HuH-7.5 (cell line): ENCODE measurements around the gene IP6K2.

Experiments
- DNase-seq: peaks from one replicate; pipeline ENCODE4 v3.0.0; 2011; ENCODE audit warnings: low spot score

The IP6K2 gene

DNA sequence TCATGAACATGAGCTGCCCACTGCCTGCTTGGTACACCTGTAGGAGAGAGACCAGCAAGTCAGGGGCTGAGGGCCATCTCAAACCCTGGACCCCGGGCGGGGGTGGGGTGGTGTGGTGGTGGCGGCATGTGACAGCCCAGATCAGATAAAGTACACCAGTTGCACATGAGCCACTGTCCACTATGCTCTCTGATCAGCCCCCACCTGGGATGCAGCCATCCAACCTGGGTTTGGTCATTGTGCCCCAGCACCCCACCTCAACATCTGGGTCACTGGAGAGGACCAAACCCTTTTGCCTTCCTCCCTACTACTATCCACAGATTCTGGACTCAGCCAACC is 28.3 kb downstream of the IP6K2 start:
- DNase-seq = peak; percentile 7

DNA sequence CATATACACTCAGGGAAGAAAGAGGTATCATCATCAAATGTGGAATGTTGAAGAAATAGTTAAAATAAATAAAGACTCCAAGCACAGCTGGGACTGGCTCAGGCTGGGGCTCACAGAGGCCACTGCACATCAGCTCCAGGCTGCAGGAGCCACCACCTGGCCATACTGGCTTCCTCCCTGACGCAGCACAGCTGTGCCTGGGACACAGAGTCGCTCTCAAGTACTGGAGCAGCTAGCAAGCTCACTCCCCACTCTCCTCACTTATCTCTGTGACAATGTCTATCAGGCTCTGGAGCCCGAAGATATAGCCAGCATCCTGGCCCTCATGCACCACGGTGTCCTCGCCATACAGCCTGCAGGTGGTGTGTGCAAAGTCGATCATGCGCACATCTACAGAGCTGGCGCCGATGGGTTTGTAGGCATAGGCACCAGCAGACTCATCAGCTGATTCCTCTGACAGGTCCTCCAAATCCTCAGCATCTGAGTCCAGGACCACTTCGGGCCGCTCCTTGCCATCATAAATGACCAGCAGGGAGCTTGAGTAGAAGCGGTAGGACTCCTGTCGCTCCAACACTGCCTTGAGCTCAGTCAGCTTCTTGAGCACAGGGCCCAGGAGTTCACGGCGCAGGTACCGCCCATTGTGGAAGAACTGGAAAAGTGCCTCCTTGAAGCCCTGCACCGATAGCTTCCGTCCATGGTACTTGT is 28.8 kb downstream of the IP6K2 start:
- peak; percentile 11 for DNase-seq

DNA sequence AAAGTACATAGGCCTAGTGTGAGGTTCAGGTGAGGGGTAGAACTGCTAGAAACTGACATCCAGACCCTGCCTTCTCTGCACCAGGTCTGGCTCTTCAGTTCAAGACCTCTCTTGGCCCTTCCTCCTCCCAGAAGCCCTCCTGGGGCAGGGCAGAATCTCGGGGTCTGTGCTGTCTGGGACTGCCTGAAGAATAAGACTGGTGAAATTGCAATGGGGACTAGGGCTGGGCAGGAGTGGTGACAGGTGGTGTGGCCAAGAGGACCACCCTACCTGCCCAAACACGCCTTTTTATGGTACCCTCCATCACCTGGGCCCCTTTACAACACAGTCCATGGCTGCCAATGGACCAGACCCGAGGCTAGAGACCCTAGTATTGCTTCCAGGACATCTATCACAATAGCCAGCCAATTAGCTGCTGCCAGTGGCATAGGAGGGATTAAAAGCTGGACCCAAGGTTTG is 29.8 kb downstream of the IP6K2 start:
- DNase-seq = peak; percentile 7

DNA sequence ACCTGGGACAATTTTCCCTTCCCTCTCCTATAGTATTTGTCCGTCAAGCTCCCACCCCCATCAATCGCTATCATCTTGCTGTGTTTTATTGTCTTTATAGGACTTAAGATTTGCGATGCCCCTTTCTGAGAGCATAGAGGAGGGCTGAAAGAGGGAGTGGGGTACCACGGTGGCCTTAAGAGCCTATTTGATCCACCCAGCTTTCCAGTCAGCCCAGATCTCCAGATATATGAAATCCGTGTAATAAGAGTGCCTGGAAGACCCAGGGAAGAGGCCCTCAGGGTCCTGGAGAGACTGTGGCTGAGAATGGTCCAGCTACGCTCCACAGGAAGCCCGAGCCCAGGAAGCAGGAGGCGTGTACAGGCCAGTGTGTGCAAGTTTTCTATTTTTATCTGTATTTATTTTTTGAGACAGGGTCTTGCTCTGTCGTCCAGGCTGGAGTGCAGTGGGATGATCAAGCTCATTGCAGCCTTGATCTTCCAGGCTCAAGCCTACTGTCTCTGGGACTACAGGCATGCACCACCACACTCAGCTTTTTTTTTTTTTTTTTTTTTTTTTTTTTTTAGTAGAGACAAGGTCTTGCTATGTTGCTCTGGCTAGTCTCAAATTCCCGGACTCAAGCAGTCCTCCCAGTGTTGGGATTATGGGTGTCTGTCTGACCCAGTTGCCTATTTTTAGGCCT is 30.3 kb downstream of the IP6K2 start:
- DNase-seq = no peak

DNA sequence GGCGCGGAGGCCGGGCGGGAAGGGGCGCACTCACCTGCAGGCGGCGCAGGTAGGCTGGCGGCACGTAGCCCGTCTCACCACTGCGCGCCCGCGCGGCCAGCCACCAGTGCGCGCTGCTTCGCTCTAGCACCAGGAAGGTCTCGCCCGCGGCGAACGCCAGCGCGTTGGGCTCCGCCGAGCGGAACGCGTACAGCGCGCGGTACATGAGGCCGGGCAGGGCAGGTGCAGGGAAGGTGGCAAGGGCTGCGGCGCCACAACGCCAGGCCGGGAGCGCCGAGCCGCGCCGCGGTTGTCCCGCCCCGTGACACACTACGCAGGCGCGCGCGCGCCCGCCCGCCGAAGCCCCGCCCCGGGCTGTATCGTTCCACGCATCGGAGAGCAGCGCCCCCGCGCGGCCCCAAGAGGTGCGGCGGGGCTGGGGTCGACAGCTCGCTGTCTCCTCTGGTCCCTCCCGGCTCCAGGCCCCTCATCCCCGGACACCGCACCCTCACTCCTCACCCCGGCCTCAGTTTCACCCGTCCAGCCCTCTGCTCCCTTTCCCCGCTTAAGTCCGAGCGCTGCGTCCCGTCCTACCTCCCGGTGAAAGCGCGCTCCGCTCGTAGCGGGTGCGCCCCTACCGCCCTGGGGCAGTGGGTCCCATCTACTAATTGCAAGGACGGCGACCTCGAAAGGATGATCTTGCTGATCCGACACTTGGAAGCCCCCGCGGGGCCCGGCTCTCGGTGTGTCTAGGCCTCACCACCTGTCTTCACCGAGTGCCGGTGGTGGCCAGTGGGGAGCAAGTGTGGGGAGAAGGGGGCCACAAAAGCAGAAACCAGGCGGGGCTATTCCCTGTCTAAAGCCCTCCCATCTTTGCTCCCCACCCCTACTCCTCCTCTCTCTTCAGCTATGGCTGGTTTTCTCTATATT is 31.2 kb downstream of the IP6K2 start, which contains the start of gene NCKIPSD:
Gene NCKIPSD, minus strand, starts transcription at position 313 of the 909 bp plus-strand sequence. Its CDS starts 108 bp downstream, at position 205.
- DNase-seq = peak; percentile 93

DNA sequence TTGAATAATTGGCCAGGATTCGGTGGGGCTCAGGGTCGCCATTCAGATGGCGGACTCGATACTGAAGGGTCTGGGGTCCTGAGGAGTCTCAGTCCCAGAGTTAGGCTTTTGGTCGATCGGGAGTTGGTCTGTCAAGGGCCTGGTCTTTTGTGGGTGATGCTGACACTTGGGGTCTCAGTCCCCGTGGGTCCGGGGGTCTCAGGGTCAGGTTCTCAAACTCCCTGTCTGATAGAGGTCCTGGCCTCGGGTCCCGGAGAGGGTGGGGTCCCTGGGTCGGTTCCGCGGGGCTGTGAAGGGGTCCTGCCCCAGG is 31.8 kb downstream of the IP6K2 start:
- DNase-seq = no peak

DNA sequence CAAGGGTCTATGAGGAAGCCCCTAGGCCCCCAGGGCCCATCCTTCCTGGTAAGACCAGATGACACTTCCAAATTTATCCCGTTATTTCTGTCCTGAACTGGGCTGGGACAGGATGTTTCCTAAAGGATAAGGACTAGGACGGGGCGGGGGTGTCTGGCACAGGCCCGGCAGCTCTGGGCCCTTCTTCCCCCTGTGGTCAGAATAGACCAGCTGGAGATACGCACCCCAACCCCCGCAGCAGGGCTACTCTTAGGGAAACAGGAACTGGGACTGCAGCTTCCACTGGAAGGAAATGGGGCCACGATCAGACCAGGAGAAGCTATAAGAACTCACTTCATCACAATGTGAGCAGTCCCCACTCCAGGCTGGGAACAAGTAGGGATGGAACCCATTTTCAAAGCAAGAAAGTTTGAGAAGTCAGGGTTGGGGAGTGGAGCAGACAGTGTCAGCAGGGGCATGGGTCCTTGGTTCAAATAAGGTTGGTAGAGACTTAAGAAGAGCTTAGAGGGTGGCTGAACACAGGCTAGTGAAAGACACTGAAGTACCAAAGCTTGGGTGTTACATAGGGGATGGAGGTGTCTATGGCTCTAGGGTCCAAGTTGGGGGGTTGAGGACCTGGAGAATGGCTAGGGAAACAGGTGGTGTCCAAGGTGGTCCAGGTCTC is 32.4 kb downstream of the IP6K2 start:
- DNase-seq = peak; percentile 25

DNA sequence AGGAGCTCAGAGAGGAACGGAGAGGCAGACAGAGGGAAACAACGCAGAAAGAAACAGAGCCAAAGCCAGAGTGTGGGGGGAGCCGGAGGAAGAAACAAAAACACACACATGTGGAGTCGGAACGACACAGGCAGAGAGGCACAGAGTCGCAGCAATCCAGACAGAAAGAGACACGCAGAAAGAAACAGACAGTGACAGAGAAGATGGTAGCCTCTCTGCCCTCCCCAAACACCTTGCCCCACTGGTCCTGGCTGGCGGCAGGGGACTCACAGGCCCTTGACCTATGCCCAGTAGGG is 33.0 kb downstream of the IP6K2 start:
- no peak for DNase-seq

DNA sequence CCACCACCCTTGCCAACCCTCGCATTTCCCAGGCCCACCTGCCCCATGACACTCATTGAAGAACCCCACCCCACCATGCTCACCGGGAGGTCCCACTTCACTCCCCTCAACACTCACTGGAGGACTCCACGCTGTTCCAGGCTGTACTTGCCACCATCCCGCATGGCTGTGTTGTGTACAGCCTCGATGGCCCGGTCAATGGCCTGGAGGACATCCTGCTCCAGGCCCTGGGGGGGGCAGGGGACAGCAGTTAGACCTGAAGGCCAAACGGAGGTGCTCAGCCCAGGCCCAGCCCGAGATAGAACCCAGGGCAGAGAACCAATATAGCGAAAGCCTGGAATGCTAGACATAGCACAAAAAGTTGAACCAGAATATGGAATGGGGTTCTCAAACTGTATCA is 34.2 kb downstream of the IP6K2 start:
- peak; percentile 2 for DNase-seq

DNA sequence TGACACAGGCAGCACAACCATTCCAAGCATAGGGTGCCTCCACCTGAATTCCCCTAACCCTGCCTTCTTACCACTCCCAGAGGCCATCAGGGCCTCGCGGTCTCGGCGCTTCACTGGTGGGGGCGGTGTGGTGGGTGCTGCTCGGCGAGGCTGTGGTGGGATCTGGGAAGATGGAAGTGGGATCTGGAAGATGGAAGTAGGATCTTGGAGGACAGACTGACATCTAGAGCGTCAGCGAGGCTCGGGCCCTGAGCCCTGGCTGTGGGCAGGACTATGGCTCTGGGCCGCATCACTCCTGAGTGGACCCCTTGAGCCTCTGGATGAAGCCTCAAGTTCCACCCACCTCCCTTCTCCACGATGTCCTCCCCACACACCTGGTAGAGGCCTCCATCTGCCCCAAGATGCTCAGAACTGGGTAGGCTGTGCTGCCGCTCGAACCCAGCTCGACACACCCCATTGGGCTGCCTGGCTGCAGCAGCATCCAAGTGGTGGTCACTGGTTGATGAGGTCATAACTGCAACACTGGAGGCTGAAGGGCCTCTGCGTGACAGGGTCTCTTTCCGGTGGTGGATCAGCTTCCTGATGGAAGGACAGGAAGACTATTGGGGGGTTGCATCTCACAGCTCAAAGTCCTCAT is 34.9 kb downstream of the IP6K2 start:
- DNase-seq = peak; percentile 1

DNA sequence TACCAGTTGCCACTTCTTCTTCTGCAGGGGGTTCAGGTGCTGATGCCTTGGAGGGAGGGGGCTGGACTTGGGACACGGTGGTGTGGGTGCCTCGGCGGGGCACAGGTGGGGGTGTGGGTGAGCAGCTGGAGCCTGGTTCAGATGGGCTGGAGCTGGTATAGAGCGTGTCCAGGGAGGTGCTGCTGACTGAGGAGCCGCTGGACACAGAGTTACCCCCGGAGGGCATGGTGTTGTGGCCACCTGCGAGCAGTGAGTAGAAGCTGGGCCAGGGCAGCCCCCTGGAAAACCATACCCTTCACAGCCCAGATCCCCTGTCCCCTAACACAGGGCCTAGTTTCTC is 35.5 kb downstream of the IP6K2 start:
- no peak for DNase-seq

DNA sequence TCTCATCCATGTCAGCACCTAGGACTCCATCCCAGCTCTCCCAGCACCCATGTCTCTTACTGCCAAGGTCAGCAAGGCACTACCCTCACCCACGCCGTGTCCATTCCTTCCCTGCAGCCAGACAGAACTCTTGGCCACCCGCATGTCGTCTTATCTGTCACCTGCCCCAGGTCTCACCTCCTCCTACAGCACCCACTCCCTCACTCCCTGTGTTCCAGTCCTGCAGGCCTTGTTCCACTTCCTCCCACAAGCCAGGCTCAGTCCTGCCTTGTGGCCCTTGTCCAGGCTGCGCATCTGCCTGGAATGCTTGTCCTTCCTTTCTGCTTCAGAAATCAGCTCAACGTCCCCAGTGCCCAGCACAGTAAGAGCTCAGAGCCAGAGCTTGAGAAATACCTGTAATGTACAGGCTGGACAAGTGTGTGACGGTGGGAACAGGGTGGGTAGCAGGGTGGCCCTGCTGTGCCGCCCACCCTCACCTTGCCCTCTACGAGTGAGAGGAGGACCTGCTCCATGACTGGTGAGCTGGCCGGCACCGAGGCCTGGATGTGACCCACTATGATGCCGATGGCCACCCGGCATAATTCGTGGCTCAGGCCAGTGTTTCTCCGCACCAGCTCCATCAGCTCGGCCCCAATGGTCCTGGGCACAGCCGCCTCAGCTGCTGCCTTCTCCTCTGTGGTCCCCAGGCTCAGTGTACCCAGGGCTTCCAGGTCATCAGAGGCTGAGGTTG is 36.0 kb downstream of the IP6K2 start:
- DNase-seq = no peak

DNA sequence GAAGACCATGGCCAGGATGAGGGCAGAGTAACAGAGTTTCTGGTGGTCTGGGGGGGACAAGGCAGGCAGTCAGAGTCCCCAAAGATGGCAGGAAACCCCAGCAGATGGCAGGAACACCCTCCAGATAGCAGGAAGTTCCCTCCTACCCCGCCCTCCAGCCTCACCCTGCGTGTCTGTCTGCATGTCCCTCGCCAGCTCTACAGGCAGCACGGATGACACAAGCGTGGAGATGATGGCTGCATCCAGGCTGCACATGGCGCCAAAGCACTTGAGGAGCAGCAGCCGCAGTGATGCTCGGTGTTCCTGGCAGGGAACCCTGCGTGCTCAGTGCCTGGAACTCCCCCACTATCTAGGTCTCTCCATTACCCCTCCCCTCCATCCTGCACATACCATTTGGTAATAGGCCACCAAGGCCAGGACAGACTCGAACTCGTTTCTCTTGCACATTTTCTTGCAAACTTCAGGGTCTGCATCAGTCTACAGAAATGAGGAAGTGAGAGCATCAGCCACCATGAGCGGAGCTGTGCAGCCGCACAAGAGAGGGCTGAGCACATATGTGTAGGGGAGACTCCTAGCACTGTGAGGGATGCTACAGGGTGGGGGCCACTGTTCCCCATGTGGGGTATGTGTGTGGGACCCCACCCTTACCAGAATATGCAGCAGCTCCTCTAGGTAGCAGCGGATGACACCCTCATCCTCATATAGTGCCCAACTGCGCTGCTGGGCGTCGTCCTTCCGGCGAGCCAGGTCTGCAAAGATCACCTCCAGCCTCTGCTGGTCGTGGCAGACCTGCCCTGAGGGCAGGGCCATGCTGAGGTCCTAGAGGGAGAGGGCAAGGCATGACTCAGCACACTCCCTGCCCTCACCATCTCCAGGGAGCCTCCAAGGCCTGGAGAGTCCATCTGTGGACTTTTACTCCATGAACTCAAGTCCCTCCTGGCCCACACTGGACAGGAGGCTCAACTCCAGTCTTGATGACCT is 37.3 kb downstream of the IP6K2 start:
- no peak for DNase-seq

DNA sequence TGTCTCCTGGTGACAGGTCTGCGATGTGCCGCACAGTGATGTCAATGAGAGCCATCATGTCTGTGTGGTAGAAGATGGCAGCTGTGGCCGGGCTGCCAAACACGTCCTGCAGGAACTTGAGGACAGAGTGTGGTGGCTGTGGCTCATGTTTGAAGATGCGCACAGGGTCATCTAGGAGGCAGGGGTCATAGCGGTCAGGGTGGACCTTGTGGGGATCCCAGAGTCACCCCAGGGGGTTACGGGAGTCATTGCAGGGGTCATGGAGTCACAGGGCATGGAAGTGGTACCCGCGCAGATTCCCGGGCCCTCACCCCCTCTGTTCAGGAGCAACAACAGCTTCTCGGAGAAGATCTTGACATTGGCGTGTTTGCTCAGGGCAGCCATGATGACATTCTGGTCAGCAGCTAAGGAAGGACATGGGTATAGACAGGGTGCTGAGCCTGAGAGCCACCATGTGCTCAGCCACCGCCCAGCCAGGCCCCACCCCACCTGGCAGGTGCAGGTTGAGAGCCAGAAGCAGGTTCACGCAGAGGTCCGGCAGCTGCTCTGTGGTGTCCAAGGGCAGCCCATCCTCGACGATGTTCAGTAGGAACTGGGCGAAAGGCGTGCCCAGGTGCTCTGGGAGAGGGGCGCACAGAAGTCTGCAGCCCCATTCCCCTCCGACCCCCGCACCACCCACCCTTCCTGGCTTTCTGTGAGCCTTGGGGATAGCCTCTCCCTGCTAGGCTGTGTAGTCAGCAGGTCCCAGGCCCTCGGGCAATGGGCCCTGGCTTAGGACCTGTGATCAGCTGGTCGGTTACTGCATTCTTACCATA is 38.2 kb downstream of the IP6K2 start:
- no peak for DNase-seq

DNA sequence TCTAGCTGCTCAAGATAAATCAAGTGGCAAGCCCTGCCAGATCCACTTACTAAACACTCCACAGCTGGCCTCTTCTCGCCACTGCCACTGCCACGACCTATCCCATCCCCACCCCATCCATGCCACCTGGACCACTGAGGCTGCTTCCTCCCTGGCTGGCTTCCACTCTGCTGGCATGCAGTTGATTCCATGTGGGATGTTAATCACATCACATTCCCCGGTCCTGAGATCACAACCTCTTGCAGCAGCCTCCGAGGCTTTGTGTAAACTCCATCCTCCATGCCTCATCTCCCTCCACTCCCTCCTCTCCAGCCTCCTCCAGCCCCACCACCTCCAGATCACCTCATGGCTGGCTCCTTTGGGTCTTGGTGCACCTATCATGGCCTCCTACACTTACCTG is 39.0 kb downstream of the IP6K2 start:
- no peak for DNase-seq

DNA sequence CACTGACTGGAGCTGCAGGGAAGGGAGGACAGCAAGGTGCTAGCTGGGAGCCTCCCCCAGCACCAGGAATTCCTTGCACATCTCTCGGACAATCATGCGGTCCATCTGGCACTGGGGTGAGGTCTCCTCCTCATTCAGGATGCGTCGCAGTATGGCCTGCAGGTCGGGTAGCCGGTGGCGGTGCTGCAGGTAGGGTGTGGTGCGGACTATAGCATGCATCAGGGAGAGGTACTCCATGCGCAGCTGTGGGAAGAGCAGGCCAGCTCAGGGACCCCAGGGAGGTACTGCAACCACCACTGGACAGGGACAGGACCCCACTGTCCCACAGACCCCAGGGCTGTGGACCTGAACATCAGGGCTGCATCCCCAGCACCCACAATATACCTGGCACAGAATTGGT is 42.5 kb downstream of the IP6K2 start:
- no peak for DNase-seq

DNA sequence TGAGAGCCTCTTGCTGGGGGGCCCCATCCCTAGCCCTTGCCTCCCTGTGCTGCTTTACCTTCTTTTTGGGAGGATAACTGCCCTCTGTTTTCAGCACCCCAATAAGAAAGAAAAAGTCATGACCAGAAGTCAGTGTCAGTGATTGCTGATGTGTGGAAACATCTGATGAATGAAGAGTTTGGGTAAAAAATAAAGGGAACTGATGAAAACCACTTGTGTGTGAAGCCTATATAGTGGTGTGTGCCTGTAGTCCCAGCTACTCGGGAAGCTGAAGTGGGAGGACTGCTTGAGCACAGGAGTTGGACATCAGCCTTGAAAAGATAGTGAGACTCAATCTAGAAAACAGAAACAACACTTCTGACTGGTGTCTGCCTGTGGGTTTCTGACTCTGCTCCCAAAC is 44.5 kb downstream of the IP6K2 start:
- DNase-seq = no peak

DNA sequence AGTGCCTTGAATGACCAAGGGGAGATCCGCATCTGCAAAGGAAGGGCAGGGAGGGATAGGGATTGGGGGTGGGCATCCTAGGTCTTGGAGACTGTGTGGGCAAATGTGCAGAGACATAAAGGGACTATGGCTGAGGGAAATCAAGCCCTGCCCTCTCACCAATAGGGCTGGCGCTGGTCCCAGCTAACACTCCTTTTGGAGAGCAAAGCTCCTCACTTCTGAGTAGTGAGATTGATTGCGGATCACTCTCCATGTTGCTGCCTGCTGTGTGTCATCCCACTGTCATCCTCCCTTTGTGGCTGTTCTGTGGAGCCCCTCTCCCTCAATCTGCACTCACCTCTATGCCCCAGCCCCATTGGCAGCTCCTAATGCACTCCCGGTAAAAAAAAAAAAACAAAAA is 52.1 kb downstream of the IP6K2 start:
- no peak for DNase-seq

DNA sequence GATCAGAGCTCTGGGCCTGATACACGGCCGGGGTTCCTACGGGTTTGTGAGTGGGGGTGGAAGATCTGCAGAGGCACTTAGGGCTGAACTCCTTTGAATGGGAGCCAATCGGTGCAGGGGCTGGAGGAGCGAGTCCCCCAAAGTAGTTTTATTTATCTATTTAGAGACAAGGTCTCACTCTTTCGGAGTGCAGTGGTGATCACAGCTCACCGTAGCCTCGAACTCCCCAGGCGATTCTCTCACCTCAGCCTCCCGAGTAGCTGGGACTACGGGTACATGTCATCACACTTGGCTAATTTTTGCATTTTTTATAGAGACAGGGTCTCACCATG is 52.7 kb downstream of the IP6K2 start:
- no peak for DNase-seq
